ENCODE data around the gene SNPH.

SNPH gene

GRCh38 chr20:1327241-1327653, 61.2 kb downstream of the SNPH start:
- TF ChIP-seq CTCF (IDR thresholded peaks at IDR 0.05), result no peak
- Histone ChIP-seq H3K4me3 (no peak overlapping the region), H3K27ac (peak overlapping the region; percentile 97 to 99)
- DNase-seq (ENCODE audit: low spot score), result peak; percentile 75

GRCh38 chr20:1327827-1328679, 62.0 kb downstream of the SNPH start:
- TF ChIP-seq CTCF (IDR thresholded peaks at IDR 0.05), result no peak
- DNase-seq (ENCODE audit: low spot score), result peak; percentile 68
- Histone ChIP-seq H3K4me3 (no peak overlapping the region), H3K27ac (peak overlapping the region; percentile 9 to 99)

- peak; percentile 62 for DNase-seq (ENCODE audit: low spot score)
- peak within 1 kb of the TSS; percentile 9 to 99 for H3K27ac ChIP-seq
- H3K4me3 ChIP-seq, result no peak within 1 kb of the TSS
- no peak for TF ChIP-seq CTCF (IDR thresholded peaks at IDR 0.05)
Measured at GRCh38 chr20:1328680-1329330, 62.7 kb downstream of the SNPH start, which contains the start of gene SDCBP2. Gene SDCBP2 (minus strand): TSS chr20:1329139. CDS start chr20:1320416, 8,723 bp downstream.

- TF ChIP-seq CTCF (IDR thresholded peaks at IDR 0.05), result no peak
- H3K27ac ChIP-seq, result peak overlapping the region in 1 of 2 donors; percentile 74
- no peak overlapping the region for H3K4me3 ChIP-seq
- DNase-seq (ENCODE audit: low spot score), result peak; percentile 78
Measured at GRCh38 chr20:1330075-1330830, 64.2 kb downstream of the SNPH start.

GRCh38 chr20:1331101-1331500, 65.0 kb downstream of the SNPH start:
- Histone ChIP-seq H3K4me3 (no peak overlapping the region), H3K27ac (peak overlapping the region in 1 of 2 donors; percentile 74)
- no peak for TF ChIP-seq CTCF (IDR thresholded peaks at IDR 0.05)
- DNase-seq (ENCODE audit: low spot score), result peak; percentile 57

GRCh38 chr20:1331801-1332453, 65.8 kb downstream of the SNPH start:
- no peak for TF ChIP-seq CTCF (IDR thresholded peaks at IDR 0.05)
- DNase-seq (ENCODE audit: low spot score), result no peak
- Histone ChIP-seq H3K27ac (no peak overlapping the region), H3K4me3 (no peak overlapping the region)
